Putamen (tissue), 1 donor: ENCODE results near the gene DTNBP1.

Experiments used
- DNase-seq: peaks from one replicate; pipeline ENCODE4 v3.0.0-alpha.2; 2016; ENCODE audit warnings: low spot score

Gene DTNBP1

DNA sequence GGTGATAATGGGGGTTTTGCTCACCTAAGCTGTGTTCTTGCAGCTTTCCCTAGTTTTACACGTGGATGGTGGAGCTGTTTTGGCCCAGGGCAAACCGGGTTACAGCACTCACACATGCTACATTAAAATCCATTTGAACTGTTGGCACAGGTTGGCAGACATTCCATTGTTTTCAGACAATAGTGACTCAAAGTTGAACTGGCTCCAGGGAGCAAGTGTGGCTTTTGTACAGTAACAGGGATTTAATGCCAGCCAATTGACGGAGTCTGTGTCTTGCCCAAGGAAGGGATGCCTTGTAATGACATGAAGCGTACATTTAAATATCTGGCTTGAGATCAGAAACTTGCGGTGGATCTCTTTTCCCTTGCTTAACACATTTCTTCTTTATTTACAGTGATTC lies 183.1 kb downstream of the DTNBP1 start:
- no peak for DNase-seq

DNA sequence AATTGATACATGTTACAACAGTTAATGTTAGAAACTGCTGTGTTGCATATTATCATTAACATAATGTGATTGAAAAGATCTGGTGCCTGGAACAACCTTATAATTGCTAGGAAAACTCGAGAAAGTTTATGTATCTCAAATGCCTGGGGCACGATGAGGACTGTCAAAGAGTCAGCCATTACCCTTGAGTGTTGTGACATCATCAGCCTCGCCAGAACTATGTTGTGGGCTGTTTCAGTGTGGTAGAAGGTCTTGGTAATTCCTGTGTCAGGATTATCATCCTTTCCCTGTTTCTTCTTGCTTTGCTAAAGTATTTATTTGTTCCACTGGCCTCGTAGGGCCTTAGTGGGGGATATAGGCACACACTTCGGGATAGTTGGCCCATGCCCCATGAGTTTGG lies 185.1 kb downstream of the DTNBP1 start:
- no peak for DNase-seq

DNA sequence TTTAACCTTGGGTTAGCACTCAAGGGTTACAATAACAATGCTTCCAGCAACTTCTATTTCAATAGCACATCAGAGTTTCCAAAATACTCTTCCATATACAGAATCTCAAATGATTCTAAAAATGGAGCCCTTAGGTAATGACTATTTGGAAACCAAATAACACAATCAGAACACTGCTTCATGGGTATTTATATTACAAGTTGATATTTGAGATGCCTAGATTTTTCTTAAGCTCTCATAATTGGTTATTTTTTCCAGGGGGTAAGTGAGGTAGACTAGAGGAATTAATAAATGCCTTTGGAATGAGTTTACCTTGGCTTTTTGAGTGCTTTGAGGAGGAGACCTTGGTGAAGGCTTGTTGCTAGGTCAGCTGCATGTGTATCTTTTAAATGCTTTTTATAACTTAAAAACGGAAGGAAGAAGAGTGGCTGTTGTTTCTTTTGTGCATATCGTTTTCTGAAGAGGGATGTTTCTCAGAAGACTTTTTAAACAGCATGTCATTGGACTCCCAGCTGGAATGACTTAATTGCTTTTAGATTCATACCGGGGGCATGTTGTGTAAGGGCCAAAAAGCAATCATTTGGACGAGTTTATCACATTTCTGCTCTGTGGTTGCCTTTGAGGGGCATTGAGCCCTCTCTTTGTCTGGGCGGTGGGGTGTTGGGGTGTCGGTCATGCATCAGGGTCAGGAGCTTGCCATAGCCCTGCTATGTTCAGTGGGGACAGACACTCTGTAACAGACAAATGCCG lies 186.0 kb downstream of the DTNBP1 start:
- DNase-seq = no peak

DNA sequence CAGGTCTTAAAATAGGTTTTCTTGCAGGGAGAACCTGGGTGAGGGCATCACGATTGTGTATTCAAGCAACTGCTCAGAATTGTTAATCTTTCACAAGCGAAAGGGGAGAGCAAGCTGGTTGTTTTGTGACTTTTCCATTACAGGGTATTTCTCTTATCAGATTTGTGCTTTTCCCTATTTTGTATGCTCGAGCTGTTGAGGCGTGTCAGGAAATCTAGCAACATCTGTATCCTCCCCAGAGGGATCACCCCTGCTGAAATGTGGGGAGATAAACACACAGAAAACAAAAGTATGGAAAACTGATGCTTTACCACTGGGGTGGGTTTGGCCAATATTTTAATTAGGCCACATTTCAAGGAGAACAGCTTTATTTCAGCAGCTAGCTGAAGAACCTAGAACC lies 187.0 kb downstream of the DTNBP1 start:
- no peak for DNase-seq

DNA sequence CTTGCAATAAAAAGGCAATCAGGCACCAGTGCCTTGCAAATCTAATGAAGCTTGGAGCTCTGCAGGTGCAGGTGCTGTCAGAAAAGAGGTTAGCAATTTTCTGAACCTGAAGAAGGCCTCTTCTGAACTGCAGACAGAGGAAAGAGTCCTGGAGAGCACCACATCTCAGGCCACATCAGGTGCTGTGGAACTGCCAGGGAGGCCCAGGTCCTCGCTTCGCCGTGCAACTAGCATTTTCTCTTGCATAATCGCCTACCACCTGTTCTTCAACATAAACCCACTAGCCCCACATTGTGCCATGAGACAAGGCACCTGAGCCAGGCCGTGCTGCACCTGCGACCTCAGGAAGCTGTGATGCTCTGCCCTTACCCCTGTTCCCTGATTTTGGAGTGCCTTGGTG lies 187.6 kb downstream of the DTNBP1 start:
- no peak for DNase-seq

DNA sequence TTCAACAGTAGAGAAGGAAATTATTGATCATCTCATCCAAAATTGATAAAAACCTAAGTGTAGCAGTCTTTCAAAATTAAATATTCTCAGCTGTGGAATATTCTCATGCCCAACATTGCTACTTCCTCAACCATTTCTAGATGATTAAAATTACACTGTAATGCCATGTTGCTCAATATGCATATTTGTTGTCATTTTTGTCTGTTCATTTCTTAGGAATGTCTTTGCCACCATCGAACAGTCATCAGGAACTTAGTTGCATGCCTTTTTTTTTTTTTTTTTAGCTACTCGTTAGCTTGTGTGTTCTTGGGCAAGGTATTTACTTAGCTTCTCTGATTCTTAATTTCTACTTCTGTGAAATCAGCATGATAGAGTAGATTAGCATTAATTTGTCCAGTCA lies 188.6 kb downstream of the DTNBP1 start:
- DNase-seq = no peak

DNA sequence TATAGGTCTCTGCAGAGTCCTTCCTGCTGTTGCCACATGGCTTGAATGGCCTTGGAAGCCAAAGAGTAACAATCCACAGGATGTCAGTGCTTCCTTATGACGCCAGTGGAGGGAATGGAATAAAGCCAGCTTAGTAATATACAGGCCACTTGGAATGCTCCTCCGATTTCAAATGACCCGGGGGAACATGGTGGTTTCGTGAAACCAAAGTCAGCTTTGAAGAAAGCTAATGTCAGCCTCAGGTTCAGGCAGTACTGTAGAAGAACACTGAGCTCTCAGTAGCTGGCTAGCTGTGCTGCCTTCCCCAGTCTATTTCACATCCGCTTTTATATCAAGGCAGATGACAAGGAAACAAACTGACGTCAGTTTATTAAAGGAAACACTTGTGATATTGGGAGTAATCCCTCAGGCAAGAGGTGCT lies 189.1 kb downstream of the DTNBP1 start:
- DNase-seq = no peak

DNA sequence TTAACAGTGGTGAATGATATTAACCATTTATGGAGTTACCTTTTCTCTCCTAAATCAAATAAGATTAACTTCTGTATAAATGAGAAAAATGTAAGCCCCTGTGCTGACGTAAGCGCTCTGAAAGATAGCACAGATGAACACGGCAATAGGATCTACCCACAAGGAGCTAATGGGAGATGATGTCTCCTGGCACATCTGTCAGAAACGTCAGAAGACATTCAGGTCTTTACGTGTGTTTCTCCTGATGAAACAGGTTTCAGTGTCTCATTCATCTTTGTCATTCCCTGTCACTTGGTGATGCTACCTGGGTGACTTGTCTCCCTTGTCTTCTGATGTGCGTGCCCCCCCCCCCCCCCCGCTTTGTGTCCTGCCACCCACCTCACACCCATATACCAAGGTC lies 189.7 kb downstream of the DTNBP1 start:
- DNase-seq = no peak
